GM20000 (cell line): Measurements from ENCODE around the gene NT5DC3.

Experiments used
- DNase-seq: peaks from one replicate; pipeline ENCODE4 v3.0.0; 2012; ENCODE audit warnings: low spot score
- TF ChIP-seq, protein P1 (sequence below): IDR thresholded peaks from 2 replicates; pipeline ENCODE4 v1.5.1; 2012; ENCODE audit warnings: mild to moderate bottlenecking, control low read depth; ENCODE audit errors: extremely low read depth, missing control alignments

Gene NT5DC3

GRCh38 chr12:103807561-103808238 is 33.3 kb downstream of the NT5DC3 start:
- TF ChIP-seq, protein P1, sequence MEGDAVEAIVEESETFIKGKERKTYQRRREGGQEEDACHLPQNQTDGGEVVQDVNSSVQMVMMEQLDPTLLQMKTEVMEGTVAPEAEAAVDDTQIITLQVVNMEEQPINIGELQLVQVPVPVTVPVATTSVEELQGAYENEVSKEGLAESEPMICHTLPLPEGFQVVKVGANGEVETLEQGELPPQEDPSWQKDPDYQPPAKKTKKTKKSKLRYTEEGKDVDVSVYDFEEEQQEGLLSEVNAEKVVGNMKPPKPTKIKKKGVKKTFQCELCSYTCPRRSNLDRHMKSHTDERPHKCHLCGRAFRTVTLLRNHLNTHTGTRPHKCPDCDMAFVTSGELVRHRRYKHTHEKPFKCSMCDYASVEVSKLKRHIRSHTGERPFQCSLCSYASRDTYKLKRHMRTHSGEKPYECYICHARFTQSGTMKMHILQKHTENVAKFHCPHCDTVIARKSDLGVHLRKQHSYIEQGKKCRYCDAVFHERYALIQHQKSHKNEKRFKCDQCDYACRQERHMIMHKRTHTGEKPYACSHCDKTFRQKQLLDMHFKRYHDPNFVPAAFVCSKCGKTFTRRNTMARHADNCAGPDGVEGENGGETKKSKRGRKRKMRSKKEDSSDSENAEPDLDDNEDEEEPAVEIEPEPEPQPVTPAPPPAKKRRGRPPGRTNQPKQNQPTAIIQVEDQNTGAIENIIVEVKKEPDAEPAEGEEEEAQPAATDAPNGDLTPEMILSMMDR, result no peak
- DNase-seq, result no peak

DNA sequence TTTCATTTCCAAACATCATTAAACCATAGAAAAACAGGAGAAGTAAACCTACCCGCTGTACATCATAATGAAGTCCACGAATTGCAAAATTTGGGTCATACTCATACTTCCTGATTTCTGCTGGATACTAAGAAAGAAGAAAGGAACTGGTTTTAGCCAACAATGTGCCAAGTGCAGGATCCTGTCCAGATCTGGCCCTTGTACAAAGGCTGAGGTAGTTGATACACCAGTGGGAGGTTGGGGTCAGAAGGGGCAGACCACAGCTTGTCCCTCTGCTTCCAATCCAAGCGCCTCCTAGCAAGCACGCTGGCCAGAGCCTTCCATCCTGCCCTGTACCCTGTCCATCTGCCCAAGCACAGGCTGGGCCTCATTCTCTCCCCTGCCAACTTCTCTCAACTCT is 34.2 kb downstream of the NT5DC3 start:
- DNase-seq, result no peak
- TF ChIP-seq, protein P1, result no peak

DNA sequence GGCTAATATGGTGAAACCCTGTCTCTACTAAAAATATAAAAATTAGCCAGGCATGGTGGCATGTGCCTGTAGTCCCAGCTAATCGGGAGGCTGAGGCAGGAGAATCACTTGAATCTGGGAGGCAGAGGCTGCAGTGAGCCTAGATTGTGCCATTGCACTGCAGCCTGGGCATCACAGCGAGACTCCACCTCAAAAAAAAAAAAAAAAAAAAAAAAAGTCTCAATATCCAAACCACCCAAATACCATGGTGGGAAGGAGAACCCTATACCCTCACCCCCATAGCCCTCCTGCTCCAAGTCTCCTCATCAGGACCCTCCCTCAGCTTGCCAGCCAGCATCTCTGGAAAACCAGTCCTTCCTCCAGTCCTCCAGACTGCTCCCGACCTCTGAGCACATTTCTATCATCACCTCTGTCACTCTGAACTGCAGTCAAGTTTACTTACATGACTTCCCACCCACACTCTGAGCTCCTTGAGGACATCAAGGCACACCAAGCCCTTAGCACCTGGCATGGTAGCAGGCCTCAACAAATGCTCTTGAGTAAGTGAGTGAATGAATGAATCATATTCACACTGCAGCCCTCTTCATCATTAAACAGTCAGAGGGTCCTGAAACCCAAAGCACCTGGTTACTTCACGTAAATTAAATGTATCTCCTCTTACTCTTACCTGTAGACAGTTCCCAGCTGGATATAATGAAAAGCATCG is 35.2 kb downstream of the NT5DC3 start:
- DNase-seq, result no peak
- TF ChIP-seq, protein P1, result no peak

- TF ChIP-seq, protein P1, result no peak
- DNase-seq, result no peak
Measured at GRCh38 chr12:103803847-103804246, 37.2 kb downstream of the NT5DC3 start.

DNA sequence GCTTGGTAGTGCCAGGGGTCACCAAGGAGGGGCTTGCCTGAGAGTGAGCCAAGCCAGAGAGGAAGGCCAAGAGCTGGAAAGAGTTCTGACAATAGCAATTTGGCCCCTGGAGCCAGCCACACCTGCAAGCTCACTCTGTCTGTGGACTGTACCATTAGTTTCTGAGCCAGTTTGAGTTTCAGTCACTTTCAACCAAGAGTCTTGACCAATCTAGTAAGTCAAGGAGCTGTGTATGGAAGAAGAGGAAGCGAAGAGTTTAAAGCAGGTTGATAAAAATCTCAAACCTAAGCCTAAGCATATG is 38.5 kb downstream of the NT5DC3 start:
- TF ChIP-seq, protein P1, result no peak
- no peak for DNase-seq

GRCh38 chr12:103801709-103802585 is 39.1 kb downstream of the NT5DC3 start:
- no peak for DNase-seq
- TF ChIP-seq, protein P1, result no peak
